ENCODE data around the gene SYNGR1.
A peak's percentile ranks its signal among the peaks of the same experiment; 100 is the strongest.

SYNGR1 gene

GRCh38 chr22:39381930-39382329 lies 32.1 kb downstream of the SYNGR1 start:
- in situ Hi-C loops (cut with HindIII; ENCODE audit: low sequenced_read_pairs), result no loop called here
- no peak for DNase-seq (ENCODE audit: low read depth)
- no peak overlapping the region for H3K4me3 ChIP-seq (ENCODE audit: low read depth, low read length)
- no peak for TF ChIP-seq CTCF (IDR thresholded peaks at IDR 0.05; ENCODE audit: low read depth, low read length, missing control alignments)

GRCh38 chr22:39382410-39382809 lies 32.6 kb downstream of the SYNGR1 start:
- TF ChIP-seq CTCF (IDR thresholded peaks at IDR 0.05; ENCODE audit: low read depth, low read length, missing control alignments), result no peak
- in situ Hi-C loops (cut with HindIII; ENCODE audit: low sequenced_read_pairs), result no loop called here
- DNase-seq (ENCODE audit: low read depth), result no peak
- H3K4me3 ChIP-seq (ENCODE audit: low read depth, low read length), result no peak overlapping the region

- no peak for DNase-seq (ENCODE audit: low read depth)
- TF ChIP-seq CTCF (IDR thresholded peaks at IDR 0.05; ENCODE audit: low read depth, low read length, missing control alignments), result no peak
- in situ Hi-C loops (cut with HindIII; ENCODE audit: low sequenced_read_pairs), result no loop called here
- no peak overlapping the region for H3K4me3 ChIP-seq (ENCODE audit: low read depth, low read length)
Observed at GRCh38 chr22:39383841-39384625, 34.2 kb downstream of the SYNGR1 start.

GRCh38 chr22:39384750-39385480 lies 35.1 kb downstream of the SYNGR1 start:
- no peak overlapping the region for H3K4me3 ChIP-seq (ENCODE audit: low read depth, low read length)
- in situ Hi-C loops (cut with HindIII; ENCODE audit: low sequenced_read_pairs), result no loop called here
- DNase-seq (ENCODE audit: low read depth), result no peak
- peak; percentile 45 for TF ChIP-seq CTCF (IDR thresholded peaks at IDR 0.05; ENCODE audit: low read depth, low read length, missing control alignments)

GRCh38 chr22:39388261-39389011 lies 38.6 kb downstream of the SYNGR1 start:
- in situ Hi-C loops (cut with HindIII; ENCODE audit: low sequenced_read_pairs), result no loop called here
- TF ChIP-seq CTCF (IDR thresholded peaks at IDR 0.05; ENCODE audit: low read depth, low read length, missing control alignments), result no peak
- peak; percentile 53 for DNase-seq (ENCODE audit: low read depth)
- H3K4me3 ChIP-seq (ENCODE audit: low read depth, low read length), result peak overlapping the region; percentile 53

GRCh38 chr22:39389420-39389819 lies 39.6 kb downstream of the SYNGR1 start:
- in situ Hi-C loops (cut with HindIII; ENCODE audit: low sequenced_read_pairs), result no loop called here
- no peak for DNase-seq (ENCODE audit: low read depth)
- TF ChIP-seq CTCF (IDR thresholded peaks at IDR 0.05; ENCODE audit: low read depth, low read length, missing control alignments), result no peak
- H3K4me3 ChIP-seq (ENCODE audit: low read depth, low read length), result no peak overlapping the region

Data from astrocyte of the cerebellum (primary cell).